Measurements from ENCODE around the gene KCNQ1. TPM values are rescaled to one million over a fixed set of nuclear protein-coding genes. Genes with fewer than 3 reads are reported as not detected.

KCNQ1 gene
- polyA plus RNA-seq, 1 donor from 2014 or later = not detected

DNA sequence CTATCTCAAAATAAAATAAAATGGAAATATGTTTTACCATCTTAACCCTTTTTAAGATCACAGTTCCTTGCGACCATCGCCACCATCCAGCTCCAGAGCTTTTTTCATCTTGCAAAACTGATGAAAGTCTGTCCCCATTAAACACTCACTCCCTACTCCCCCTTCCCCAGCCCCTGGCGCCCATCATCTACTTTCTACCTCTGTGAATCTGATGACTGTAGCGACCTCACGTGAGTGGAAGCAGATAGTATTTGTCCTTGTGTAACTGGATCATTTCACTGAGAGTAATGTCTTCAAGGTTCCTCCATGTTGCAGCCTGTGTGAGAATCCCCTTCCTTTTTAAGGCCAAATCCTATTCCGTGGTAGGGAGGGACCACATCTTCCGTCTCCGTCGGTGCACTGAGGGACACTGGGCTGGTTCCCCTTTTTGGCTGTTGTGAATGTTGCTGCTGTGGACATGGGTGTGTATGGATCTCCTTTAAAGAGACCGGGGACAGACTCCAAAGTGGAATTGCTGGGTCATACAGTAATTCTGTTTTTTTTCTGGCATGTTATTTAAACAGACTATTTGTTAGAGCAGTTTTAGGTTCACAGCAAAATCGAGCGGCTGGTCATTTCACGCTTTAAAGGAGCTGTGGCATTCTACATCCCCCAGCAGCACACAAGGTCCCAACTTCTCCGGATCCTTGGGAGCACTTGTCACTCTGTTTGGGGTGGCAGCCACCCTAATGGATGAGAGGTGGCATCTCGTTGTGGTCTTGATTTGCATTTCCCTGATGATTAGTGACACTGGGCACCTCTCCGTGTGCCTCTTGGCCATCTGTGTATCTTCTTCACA is 120.0 kb downstream of the KCNQ1 start:
- H3K27me3 ChIP-seq (ENCODE audit: insufficient read depth, low read depth, low read length) = no peaks in the 10 kb centered on the region
- TF ChIP-seq RAD21 (conservative IDR thresholded peaks at IDR 0.05) (no peak), EZH2 (IDR thresholded peaks at IDR 0.05; ENCODE audit: borderline replicate concordance, insufficient read depth, low read length, poor library complexity, severe bottlenecking) (no peak), POLR2AphosphoS5 (IDR thresholded peaks at IDR 0.05) (no peak), SMC3 (conservative IDR thresholded peaks at IDR 0.05; ENCODE audit: poor library complexity) (no peak), TAF1 (IDR thresholded peaks at IDR 0.05; ENCODE audit: low read depth) (no peak), MXI1 (conservative IDR thresholded peaks at IDR 0.05; ENCODE audit: poor library complexity, severe bottlenecking) (no peak), EP300 (conservative IDR thresholded peaks at IDR 0.05; ENCODE audit: poor library complexity, severe bottlenecking) (no peak)
- TF ChIP-seq, protein P1, sequence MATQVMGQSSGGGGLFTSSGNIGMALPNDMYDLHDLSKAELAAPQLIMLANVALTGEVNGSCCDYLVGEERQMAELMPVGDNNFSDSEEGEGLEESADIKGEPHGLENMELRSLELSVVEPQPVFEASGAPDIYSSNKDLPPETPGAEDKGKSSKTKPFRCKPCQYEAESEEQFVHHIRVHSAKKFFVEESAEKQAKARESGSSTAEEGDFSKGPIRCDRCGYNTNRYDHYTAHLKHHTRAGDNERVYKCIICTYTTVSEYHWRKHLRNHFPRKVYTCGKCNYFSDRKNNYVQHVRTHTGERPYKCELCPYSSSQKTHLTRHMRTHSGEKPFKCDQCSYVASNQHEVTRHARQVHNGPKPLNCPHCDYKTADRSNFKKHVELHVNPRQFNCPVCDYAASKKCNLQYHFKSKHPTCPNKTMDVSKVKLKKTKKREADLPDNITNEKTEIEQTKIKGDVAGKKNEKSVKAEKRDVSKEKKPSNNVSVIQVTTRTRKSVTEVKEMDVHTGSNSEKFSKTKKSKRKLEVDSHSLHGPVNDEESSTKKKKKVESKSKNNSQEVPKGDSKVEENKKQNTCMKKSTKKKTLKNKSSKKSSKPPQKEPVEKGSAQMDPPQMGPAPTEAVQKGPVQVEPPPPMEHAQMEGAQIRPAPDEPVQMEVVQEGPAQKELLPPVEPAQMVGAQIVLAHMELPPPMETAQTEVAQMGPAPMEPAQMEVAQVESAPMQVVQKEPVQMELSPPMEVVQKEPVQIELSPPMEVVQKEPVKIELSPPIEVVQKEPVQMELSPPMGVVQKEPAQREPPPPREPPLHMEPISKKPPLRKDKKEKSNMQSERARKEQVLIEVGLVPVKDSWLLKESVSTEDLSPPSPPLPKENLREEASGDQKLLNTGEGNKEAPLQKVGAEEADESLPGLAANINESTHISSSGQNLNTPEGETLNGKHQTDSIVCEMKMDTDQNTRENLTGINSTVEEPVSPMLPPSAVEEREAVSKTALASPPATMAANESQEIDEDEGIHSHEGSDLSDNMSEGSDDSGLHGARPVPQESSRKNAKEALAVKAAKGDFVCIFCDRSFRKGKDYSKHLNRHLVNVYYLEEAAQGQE (IDR thresholded peaks at IDR 0.05; ENCODE audit: borderline replicate concordance) = no peak
- TF ChIP-seq, protein P2, sequence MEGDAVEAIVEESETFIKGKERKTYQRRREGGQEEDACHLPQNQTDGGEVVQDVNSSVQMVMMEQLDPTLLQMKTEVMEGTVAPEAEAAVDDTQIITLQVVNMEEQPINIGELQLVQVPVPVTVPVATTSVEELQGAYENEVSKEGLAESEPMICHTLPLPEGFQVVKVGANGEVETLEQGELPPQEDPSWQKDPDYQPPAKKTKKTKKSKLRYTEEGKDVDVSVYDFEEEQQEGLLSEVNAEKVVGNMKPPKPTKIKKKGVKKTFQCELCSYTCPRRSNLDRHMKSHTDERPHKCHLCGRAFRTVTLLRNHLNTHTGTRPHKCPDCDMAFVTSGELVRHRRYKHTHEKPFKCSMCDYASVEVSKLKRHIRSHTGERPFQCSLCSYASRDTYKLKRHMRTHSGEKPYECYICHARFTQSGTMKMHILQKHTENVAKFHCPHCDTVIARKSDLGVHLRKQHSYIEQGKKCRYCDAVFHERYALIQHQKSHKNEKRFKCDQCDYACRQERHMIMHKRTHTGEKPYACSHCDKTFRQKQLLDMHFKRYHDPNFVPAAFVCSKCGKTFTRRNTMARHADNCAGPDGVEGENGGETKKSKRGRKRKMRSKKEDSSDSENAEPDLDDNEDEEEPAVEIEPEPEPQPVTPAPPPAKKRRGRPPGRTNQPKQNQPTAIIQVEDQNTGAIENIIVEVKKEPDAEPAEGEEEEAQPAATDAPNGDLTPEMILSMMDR (IDR thresholded peaks at IDR 0.05; ENCODE audit: poor library complexity, severe bottlenecking) = no peak

DNA sequence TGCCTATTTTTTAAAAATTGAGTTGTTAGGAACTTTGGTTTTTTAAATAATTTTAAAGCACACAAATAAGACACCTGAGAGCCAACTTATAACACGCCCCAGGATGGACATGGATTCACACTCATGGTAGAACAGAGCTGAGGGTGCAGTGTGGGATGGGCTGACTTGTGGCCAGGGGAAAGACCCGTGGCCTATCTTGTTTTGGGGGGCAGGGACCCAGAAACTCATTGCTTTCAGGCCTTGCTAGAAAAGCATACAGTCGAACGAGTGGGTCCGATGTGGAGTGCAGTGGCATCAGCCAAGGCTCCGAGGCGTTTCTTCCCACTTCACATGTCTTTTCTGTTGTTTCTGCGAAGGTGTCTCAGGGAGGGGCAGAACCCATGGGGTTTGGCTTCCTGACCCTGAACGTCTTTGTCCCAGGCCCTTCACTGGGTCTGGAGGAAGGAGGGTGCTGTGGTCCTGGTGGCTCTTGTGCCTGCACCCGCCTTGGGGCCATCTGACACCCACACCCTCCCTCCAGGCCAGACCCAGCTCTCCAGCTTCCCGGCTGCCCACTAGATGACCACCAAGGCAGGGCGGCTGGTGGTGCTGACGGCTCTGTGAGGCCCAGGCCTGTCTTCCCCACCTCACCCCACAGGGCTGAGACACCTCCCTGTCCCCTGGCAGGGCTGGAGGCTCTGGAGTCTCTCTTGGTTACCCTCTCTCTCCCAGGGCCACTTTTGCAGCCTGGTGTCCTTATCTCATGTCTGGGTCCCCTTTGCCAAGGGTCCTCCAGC is 120.8 kb downstream of the KCNQ1 start:
- Histone ChIP-seq H3K27ac (ENCODE audit: low read length) (no peak overlapping the region), H3K36me3 (ENCODE audit: insufficient read depth, low read length) (no peaks in the 10 kb centered on the region)

More for the DNA sequence above, 120.0 kb downstream of the KCNQ1 start:
- Histone ChIP-seq H3K4me3 (ENCODE audit: low read length) (no peak overlapping the region), H3K27ac (ENCODE audit: low read length) (no peak overlapping the region), H3K4me2 (ENCODE audit: low read length) (no peak overlapping the region), H3K9me2 (ENCODE audit: insufficient read depth, low read length) (no peaks in the 10 kb centered on the region), H2AFZ (ENCODE audit: low read depth, low read length) (no peak overlapping the region), H3K36me3 (ENCODE audit: insufficient read depth, low read length) (no peaks in the 10 kb centered on the region), H3F3A (ENCODE audit: insufficient read depth, low read length, poor library complexity, severe bottlenecking) (no peaks in the 10 kb centered on the region), H3K9me3 (ENCODE audit: low read length) (no peaks in the 10 kb centered on the region), H4K20me1 (ENCODE audit: insufficient read depth) (no peaks in the 10 kb centered on the region), H3K79me2 (replicated peaks; ENCODE audit: insufficient read depth, low read length) (no peaks in the 10 kb centered on the region), H3K9ac (ENCODE audit: low read length) (no peak overlapping the region)

More for the DNA sequence above, 120.8 kb downstream of the KCNQ1 start:
- Histone ChIP-seq H3K9ac (ENCODE audit: low read length) (no peak overlapping the region), H2AFZ (ENCODE audit: low read depth, low read length) (no peak overlapping the region), H3K9me3 (ENCODE audit: low read length) (no peaks in the 10 kb centered on the region), H3K9me2 (ENCODE audit: insufficient read depth, low read length) (no peaks in the 10 kb centered on the region), H3K4me3 (ENCODE audit: low read length) (no peak overlapping the region), H4K20me1 (ENCODE audit: insufficient read depth) (no peaks in the 10 kb centered on the region), H3K27me3 (ENCODE audit: insufficient read depth, low read depth, low read length) (no peaks in the 10 kb centered on the region), H3K79me2 (replicated peaks; ENCODE audit: insufficient read depth, low read length) (no peaks in the 10 kb centered on the region), H3K4me2 (ENCODE audit: low read length) (no peak overlapping the region), H3F3A (ENCODE audit: insufficient read depth, low read length, poor library complexity, severe bottlenecking) (no peaks in the 10 kb centered on the region)
- TF ChIP-seq POLR2AphosphoS5 (IDR thresholded peaks at IDR 0.05) = no peak
- TF ChIP-seq EZH2 (IDR thresholded peaks at IDR 0.05; ENCODE audit: borderline replicate concordance, insufficient read depth, low read length, poor library complexity, severe bottlenecking) = no peak
- TF ChIP-seq EP300 (conservative IDR thresholded peaks at IDR 0.05; ENCODE audit: poor library complexity, severe bottlenecking) = no peak

All from neural cell (in vitro differentiated cells).